ENCODE measurements around the gene VTA1.
"Not testable (repeated sequence)": the region's sequence is repeated elsewhere in the genome, so short reads cannot be mapped to it uniquely, and the experiment has no call there.

The VTA1 gene

DNA sequence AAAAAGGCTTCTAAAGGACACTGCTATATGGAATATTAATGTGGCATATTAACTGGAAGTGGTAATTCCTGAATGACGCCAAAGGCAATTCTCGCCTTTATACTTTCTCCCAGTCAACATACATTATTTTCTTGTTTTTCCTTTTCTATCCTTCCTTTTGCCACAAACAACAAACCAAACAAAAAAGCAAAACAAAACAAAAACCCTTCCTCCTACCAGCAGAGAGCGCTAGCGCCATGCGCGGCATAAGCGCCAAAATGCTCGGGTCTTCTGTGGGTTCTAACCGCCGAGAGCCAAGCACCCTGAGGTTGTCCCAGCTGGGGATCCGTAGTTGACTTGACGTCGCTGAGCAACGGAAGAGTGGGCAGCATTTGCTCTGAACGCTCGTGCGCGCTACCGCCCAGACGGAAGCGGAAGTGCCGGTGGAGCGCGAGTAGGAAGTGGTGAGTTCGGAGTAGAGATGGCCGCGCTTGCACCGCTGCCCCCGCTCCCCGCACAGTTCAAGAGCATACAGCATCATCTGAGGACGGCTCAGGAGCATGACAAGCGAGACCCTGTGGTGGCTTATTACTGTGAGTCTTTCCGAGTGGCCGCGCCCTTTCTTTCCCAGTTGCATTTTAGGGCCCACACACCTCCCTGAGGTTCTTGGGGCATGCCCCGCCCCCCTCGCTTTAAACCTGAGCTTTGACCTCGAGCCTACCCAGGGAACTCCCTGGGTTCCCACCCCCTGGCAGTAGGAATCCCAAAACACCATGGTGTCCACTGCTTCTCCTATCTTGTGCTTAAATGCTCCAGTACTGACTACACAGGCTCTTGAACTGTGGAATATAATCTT lies at the start of gene VTA1, which contains the start of gene NMBR:
TSS of gene VTA1 (plus strand) at position 436 of the 835 bp plus-strand sequence. CDS start at position 461, 25 bp downstream.
TSS of gene NMBR (minus strand) at position 295 of the 835 bp plus-strand sequence. CDS start 58,464 bp downstream, outside the sequence.
- peak; percentile 94 for DNase-seq (ENCODE audit: low read depth in 2 of 2)

GRCh38 chr6:142104820-142105219 lies 42.2 kb upstream of the VTA1 start:
- DNase-seq (ENCODE audit: low read depth in 2 of 2), result not testable (repeated sequence)

DNA sequence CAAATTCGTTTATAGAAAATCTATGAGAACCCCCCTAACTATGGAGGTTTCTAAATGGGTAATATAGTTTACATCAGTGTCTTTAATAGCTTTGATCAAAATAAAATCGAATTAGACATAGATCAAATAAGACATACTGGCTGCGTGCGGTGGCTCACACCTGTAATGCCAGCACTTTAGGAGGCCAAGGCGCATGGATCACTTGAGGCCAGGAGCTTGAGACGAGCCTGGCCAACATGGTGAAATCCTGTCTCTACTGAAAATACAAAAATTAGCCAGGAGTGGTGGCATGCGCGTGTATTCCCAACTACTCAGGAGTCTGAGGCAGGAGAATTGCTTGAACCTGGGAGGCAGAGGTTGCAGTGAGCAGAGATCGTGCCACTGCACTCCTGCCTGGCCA lies 36.2 kb upstream of the VTA1 start:
- not testable (repeated sequence) for DNase-seq (ENCODE audit: low read depth in 2 of 2)

DNA sequence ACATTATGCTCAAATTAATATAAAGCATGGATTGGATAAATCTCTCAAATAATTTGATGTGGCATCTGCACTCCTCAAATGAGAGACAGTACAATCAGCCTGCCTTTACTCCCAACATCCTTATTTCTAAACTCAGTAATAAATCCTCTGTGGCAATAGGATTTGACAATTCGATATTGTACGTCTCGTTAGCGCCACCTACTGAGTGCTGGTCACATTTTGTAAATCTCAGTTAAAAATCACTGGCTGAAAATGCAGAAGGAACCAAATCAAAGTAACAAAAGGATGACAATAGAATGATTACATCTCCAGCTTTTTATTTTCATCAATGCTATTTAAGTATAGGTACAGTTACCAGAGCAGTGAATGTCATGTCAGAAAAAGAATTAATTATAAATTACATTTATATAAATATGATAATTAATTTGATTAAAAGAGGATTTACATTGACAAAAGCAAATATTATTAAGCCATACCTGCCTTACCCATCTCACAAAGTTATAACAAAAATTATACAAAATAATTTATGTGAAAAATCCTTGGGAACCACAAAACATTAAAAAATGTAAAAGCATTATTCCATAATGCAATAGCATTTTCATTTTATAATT lies 34.5 kb upstream of the VTA1 start:
- DNase-seq (ENCODE audit: low read depth in 2 of 2), result peak; percentile 38 to 69

DNA sequence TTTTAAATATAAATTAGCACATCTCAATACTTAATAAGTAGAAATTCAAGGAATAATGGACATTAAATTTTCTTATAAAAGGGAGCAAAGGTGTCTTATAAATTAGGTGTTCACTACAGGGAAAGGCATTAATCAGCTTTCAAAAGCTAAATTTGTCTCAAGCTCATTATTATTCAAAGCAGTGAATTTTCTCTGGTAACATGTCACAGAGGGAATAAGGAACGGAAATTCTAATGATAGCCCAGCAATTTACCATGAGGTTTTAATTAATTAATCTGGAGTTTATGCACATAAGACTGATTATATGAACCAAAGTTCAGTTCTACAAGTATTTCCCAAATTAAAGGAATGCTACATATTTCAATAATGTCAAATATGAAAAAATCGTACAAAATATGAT lies 29.7 kb upstream of the VTA1 start:
- no peak for DNase-seq (ENCODE audit: low read depth in 2 of 2)

DNA sequence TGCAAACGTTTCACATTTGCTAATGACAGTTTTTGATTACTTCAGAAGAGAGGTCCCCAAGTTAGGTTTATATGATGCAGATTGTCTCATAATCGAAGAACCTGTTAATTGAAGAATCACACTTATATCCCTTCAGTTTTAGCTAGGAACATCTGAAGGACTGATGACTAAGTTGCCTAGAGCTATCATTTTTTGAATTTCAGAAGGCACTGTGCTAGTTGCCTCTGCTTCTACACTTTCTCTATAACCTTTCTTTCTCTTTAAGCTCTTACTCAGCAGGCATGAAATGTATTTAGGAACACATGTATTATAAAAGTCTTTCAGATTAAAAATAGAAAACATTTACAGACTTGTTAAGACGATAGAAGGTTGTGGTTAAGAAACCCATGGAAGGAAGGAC lies 28.7 kb upstream of the VTA1 start:
- DNase-seq (ENCODE audit: low read depth in 2 of 2), result no peak

DNA sequence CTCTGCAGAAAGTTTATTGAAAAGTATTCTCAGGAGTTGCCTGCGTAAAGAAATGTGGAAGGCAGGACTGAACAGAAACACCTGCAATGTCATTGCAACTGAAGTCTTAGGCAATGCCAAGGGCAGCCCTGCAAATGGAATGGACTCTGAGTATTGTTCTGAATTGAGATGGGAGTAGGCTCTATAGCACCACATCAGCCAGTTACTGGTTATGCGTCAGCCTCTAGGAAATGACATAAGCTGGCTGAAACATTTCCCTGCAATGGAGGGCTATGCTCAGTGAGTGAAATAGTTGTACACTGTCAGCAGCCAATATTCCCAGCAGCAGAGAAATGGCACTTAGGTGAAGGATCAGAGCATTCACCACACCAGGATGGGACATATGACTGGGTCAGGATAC lies 28.1 kb upstream of the VTA1 start:
- DNase-seq (ENCODE audit: low read depth in 2 of 2), result no peak

- no peak for DNase-seq (ENCODE audit: low read depth in 2 of 2)
These were observed 25.7 kb upstream of the VTA1 start for GRCh38 chr6:142121342-142121741.

DNA sequence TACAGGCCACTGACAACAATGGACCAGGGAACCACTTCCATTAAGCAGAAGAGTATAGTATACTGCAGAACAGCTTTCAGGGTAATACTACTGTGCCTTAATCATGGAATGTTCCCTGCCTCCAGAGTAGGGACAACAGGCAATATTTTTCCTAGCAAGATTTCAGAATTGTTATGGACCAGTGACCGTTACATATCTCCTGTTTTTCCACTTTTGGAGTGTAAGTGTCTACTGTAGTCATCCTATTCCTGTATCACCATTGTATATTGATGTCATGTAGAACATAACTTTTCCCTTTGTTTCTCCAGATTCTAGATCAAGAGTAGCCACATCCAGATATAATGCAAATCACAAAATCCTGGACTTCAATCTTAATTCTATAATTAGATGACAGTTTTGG lies 16.2 kb upstream of the VTA1 start:
- DNase-seq (ENCODE audit: low read depth in 2 of 2), result no peak

DNA sequence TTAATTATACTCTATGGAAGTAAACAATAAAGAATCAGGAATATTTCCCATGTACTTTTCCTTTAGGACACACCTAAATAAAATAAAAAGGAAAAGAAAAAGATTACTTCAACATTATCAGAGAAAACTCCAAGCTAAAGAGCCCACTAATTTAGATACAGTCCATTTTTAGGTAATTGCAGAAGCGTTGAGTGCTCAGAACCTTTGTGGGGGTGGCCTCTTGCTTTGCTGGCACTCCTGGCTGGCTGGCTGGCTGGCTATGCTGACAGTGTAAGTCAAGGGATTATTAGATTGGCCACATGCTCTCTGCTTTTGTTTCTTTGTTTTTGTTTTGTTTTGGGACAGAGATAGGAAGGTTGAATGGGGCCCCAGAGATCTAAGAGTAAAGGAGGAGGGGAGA lies 14.4 kb upstream of the VTA1 start, which contains the start of gene GJE1:
TSS of gene GJE1 (plus strand) at position 301 of the 400 bp plus-strand sequence. CDS start 234 bp downstream, outside the sequence.
- no peak for DNase-seq (ENCODE audit: low read depth in 2 of 2)

DNA sequence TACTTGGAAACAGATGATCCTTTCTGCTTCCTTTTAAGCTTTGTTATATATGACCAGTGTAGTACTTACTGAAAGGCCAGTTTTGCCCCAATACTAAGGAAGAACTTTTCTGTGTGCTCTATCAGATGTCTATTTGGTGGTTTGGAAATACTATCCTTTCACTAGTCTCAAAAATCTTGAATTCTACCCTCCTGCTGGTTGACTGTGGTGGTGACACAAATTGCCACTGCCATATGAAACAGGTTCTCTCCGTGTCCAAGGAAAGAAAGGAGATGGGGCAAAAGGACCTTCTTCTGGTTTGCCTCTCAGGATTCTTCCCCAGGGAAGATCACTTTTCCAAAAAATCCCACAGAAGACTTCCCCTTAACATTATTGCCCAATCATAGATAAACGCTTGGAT lies 8.2 kb upstream of the VTA1 start:
- no peak for DNase-seq (ENCODE audit: low read depth in 2 of 2)

- DNase-seq (ENCODE audit: low read depth in 2 of 2), result not testable (repeated sequence)
These were observed 5.5 kb upstream of the VTA1 start for GRCh38 chr6:142141531-142141930.

DNA sequence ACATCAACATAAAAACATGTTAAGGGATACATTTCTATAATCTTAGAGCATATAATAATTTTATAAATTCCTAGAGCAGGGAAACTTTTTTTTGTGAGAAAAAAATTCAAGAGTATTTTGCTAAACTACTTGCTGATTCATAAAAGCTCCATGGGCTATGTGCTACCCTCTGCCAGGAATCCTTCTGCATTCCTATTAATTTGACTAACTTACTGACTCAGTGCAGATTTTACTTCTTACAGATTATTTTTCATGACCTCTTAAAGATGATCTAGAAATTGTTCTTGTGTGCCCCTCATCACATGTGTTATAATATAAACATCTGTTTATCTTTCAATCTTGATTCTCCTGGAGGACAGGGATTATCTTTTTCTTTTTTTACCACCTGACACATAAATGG lies 5.7 kb downstream of the VTA1 start:
- DNase-seq (ENCODE audit: low read depth in 2 of 2), result no peak

DNA sequence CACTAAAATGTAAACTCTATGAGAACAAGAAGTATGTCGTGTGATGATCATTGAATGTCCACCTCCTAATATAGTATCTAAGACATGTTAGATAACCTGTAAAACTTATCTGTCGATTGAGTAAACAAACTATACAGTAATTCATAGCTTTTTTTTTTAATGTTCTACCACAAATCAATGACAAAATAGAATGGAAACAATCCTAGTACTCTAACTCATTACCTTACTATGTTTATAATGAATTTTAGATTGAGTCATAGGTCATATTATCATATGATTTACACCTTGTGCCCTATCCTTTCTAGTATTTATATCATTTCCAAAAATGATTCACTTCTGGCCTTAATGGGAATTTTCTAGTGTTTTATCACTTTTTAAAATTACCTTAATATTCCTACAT lies 6.1 kb downstream of the VTA1 start:
- DNase-seq (ENCODE audit: low read depth in 2 of 2), result no peak

DNA sequence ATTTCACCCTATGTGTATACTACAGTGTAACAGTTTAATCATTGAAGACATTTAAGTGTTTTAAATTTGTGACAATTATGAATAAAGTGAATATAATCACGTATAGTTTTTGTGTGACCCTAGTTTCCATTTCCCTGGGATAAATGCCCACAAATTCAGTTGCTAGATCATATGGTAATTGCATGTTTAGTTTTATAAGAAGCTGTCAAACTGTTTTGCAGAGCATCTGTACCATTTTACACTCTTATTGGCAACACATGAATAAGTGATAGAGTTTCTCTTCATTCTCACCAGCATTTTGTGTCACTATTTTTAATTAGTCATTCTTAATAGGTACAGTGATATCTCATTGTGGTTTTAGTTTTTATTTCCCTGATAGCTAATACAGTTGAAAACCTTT lies 7.3 kb downstream of the VTA1 start:
- DNase-seq (ENCODE audit: low read depth in 2 of 2), result no peak

GRCh38 chr6:142155091-142155490 lies 8.0 kb downstream of the VTA1 start:
- DNase-seq (ENCODE audit: low read depth in 2 of 2), result no peak

DNA sequence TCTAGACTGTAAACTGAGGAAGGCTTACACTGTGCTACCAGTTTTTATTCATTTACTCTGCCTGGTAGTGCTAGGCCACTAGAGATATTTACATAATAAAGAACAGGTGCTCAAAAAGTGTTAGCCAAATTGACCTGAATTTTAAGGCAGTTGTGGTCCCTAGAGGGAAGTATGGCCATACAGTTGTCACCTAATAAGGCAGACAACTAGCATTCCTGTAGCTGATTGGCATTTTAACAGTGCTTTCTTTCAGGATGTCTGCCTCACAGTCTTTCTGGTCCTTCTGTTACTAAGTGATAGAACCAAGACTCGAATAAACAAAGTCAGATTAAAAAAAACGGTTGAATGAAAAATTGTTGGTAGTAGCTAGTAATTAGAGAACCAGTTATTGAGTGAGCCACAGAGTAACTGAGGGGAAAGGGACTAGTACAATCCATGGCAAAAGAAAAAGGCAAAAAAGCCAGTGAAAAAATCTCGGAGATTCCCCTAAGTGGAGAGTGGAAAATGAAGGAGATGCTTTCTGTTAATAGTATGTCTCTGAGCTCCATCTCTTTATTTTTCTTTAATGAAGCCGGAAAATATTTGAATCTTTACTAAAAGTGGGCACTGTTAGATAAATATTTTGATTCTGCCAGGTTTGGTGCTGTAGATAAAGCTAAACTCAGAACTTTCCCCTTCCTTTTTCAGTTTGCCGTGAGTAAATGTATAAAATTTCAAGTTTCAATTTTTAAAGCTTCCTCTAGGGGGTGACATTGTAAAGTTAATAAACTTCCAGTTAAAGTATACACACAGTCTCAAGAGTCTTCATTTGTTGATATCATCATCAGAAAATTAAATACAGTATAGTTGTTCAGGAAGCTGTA lies 9.1 kb downstream of the VTA1 start:
- DNase-seq (ENCODE audit: low read depth in 2 of 2), result no peak

DNA sequence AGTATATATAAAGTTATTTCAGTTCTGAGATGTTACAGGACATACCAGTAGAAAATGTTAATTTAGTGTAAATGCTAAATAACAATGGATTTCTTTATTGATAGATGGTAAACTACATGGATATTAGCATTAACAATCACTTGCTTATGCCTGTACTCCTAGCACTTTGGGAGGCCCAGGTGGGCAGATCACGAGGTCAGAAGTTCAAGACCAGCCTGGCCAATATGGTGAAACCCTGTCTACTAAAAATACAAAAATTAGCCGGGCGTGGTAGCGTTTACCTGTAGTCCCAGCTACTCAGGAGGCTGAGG lies 9.7 kb downstream of the VTA1 start:
- not testable (repeated sequence) for DNase-seq (ENCODE audit: low read depth in 2 of 2)

DNA sequence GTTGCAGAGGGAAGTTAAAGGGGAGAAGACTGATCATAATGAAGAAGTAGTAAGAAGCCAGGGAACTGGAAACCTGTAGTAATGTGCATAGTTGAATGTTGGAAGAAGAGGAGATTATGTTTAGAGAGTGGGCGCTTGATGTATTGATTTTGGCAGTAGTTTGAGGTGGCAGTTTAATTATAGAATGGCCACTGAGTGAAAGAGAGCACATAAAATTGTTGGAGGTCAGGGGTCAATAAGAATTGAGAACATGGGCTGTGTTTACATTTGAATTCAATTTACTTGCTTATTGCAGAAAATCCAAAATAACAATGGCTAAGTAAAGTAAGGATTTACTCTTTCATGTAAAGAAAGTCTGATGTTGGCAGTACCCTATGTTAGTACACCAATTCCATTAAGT lies 15.7 kb downstream of the VTA1 start:
- no peak for DNase-seq (ENCODE audit: low read depth in 2 of 2)

DNA sequence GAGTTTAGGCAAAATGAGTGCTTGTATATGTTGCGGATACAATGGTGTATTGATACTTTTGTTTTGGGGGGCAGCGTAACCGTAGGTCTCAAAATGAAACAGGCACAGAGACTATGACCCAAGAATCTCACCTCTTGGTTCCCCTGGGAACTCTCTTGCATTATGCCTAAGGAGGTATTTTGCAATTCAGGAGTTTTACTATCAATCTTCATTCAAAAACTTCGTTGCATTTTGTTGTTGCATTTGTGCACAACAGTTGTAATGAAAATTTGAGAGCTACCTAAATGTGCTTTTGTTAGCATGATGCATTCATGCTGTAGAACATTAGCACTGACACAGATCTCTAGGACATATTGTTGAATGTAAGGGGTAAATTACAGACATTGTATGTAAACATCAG lies 18.2 kb downstream of the VTA1 start:
- DNase-seq (ENCODE audit: low read depth in 2 of 2), result no peak

DNA sequence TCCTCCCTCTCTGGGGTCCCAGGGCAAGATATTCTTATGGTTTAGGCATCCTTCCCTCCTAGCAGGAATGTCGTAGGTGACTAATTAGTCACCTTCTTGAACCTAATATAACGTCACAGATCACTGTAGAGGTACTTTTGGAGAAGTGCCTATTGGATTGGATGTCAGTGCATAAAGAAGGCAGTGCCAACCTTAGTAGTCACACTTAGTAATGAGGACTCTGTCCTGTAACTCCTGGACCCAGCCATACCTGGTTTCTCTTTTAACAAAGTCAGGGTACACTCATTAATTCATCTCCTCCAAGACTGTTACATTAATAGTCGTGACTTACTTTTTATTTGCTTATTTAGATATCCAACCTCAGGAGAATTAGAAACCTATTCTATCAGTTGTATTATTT lies 20.0 kb downstream of the VTA1 start:
- no peak for DNase-seq (ENCODE audit: low read depth in 2 of 2)

- DNase-seq (ENCODE audit: low read depth in 2 of 2), result no peak
These were observed 20.4 kb downstream of the VTA1 start for GRCh38 chr6:142167486-142167885.
